ENCODE measurements around the gene CASP2.

DNA sequence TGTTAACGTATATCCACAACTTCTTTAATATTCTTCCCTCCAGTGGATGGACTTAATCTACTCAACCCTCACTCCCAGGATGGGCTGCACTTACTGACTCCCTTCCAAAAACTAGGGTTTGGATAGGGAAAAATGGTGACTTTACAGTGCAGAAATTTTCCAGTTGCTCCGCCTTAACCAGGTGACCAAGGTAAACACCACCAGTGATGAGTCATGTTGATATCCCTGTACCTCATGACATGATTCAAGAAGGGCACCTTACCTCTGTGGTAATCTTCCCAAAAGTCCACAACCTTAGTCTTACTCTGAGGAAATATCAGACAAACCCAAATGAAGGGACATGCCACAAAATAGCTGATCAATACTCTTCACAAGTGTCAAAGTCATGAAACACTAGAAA is 28.4 kb upstream of the CASP2 start:
- no peak for TF ChIP-seq CTCF (conservative IDR thresholded peaks at IDR 0.05)
- TF ChIP-seq EZH2 (IDR thresholded peaks at IDR 0.05; ENCODE audit: low read depth): no peak
